HepG2 (cell line): ENCODE measurements around the gene ZMYND19. TPM values are rescaled to one million over a fixed set of nuclear protein-coding genes. Genes with fewer than 3 reads are reported as not detected.

Source experiments
- ATAC-seq: fragments of 200-7000 bp; cut with Tn5 transposase; 3 replicates; pipeline ENCODE4 v1.9.1; 2020; ENCODE audit warnings: mild to moderate bottlenecking, moderate library complexity
- BruUV-seq: library from RNA; stranded (reverse); fragments of 400-500 nt; replicated peaks from 2 replicates; lab custom pipeline; 2021; lab: Mats Ljungman, UMichigan
- CTCF ChIA-PET: fragments of 300-600 bp; formaldehyde crosslinking; extraction: SDS; loops from one replicate; lab custom pipeline; 2021; ENCODE audit warnings: low total read pairs, inconsistent platforms, low intra/inter-chr PET ratio; lab: Yijun Ruan, JAX
- POLR2A ChIA-PET: fragments of 350-600 bp; sonication (Branson Sonifier 250); formaldehyde crosslinking; loops from one replicate; lab custom pipeline; 2020; ENCODE audit warnings: antibody characterized with exemption, inconsistent platforms; lab: Yijun Ruan, JAX
- DNase-seq: peaks from one replicate; pipeline ENCODE4 v3.0.0-alpha.2; 2015; ENCODE audit warnings: low spot score
- FAIRE-seq: peaks from 3 replicates; lab custom pipeline; 2011; peaks lifted over from hg19 to GRCh38; lab: Jason Lieb, UNC
- H2AFZ ChIP-seq: one replicate; pipeline ENCODE4 v1.6.1; 2011; ENCODE audit warnings: low read length, inconsistent platforms
- H3K27ac ChIP-seq: fragments of 300-600 bp; 3 replicates; pipeline ENCODE4 v1.8.0; 2011; ENCODE audit warnings: mixed run types, mild to moderate bottlenecking, mixed read lengths, low read length, inconsistent platforms; ENCODE audit not compliant: insufficient read depth; ENCODE audit errors: extremely low read length
- H3K27me3 ChIP-seq, 2 experiments: fragments of 200-600 bp in 1 of 2; 2 replicates in 1 of 2; 3 replicates in 1 of 2; pipeline versions ENCODE4 v1.6.0 to v1.8.0; 2011; ENCODE audit warnings: low read length in 2 of 2, mild to moderate bottlenecking in 2 of 2, moderate library complexity in 2 of 2, inconsistent platforms in 1 of 2; ENCODE audit not compliant: insufficient read depth in 2 of 2, control insufficient read depth in 1 of 2
- H3K36me3 ChIP-seq, 2 experiments: fragments of 200-600 bp in 1 of 2; replicated peaks in 1 of 2; 2 replicates in 1 of 2; 3 replicates in 1 of 2; pipeline versions ENCODE4 v1.5.1 to v1.8.0; 2011; ENCODE audit warnings: low read length in 2 of 2, inconsistent platforms in 1 of 2; ENCODE audit not compliant: insufficient read depth in 2 of 2, control insufficient read depth in 1 of 2
- H3K4me1 ChIP-seq: 2 replicates; pipeline ENCODE4 v1.5.1; 2012; ENCODE audit warnings: low read length, inconsistent platforms; ENCODE audit not compliant: insufficient read depth
- H3K4me2 ChIP-seq: 2 replicates; pipeline ENCODE4 v1.6.0; 2011; ENCODE audit warnings: low read depth, low read length, inconsistent platforms
- H3K4me3 ChIP-seq, 3 experiments: fragments of 200-600 bp in 1 of 3; sonication (generic), shearing (Covaris generic) in 1 of 3; replicated peaks in 1 of 3; 2 replicates each; pipeline ENCODE4 v1.5.1; 2011 to 2016; ENCODE audit warnings: low read length in 3 of 3, inconsistent platforms in 2 of 3, low read depth in 2 of 3, mild to moderate bottlenecking in 2 of 3, control low read depth in 1 of 3, mixed read lengths in 1 of 3; ENCODE audit not compliant: insufficient read depth in 1 of 3
- H3K79me2 ChIP-seq: one replicate; pipeline ENCODE4 v1.6.1; 2011; ENCODE audit warnings: low read length, inconsistent platforms; ENCODE audit not compliant: insufficient read depth
- H3K9ac ChIP-seq: 2 replicates; pipeline ENCODE4 v1.6.0; 2011; ENCODE audit warnings: mild to moderate bottlenecking, low read depth, low read length, inconsistent platforms; ENCODE audit not compliant: insufficient read depth
- H3K9me3 ChIP-seq: 2 replicates; pipeline ENCODE4 v1.5.1; 2012; ENCODE audit warnings: mild to moderate bottlenecking, low read length
- H4K20me1 ChIP-seq: 2 replicates; pipeline ENCODE4 v1.6.0; 2011; ENCODE audit warnings: inconsistent platforms, mild to moderate bottlenecking, low read length, moderate library complexity; ENCODE audit not compliant: insufficient read depth
- AGO2 ChIP-seq: fragments of 200-400 bp; formaldehyde crosslinking; optimal IDR thresholded peaks from 2 replicates; pipeline ENCODE3; 2017; ENCODE audit warnings: mild to moderate bottlenecking, low read depth, low read length, moderate library complexity
- KDM3A ChIP-seq: IDR thresholded peaks from 2 replicates; pipeline ENCODE4 v1.6.1; 2018; ENCODE audit warnings: low read depth, missing compliant biosample characterization
- MAFF ChIP-seq: IDR thresholded peaks from 2 replicates; pipeline ENCODE4 v1.6.1; 2011; ENCODE audit warnings: low read depth, low read length, improper control_type of control experiment
- MXD4 ChIP-seq: IDR thresholded peaks from 2 replicates; pipeline ENCODE4 v1.6.1; 2016; ENCODE audit warnings: mild to moderate bottlenecking, missing biosample characterization, missing genetic modification reagents
- RXRA ChIP-seq: sonication (generic); formaldehyde crosslinking; IDR thresholded peaks from 2 replicates; pipeline ENCODE4 v1.5.1; 2020; ENCODE audit warnings: missing genetic modification reagents
- ZNF776 ChIP-seq: sonication (generic); formaldehyde crosslinking; IDR thresholded peaks from 2 replicates; pipeline ENCODE4 v1.4.0; 2020; ENCODE audit warnings: mild to moderate bottlenecking, missing genetic modification reagents
- ZSCAN20 ChIP-seq: sonication (generic); formaldehyde crosslinking; IDR thresholded peaks from 2 replicates; pipeline ENCODE4 v1.4.0; 2020; ENCODE audit warnings: missing genetic modification reagents, mild to moderate bottlenecking, borderline replicate concordance
- WGBS: methylation state at CpG from one replicate; pipeline ENCODE4 v1.1.6; 2017; ENCODE audit warnings: low lambda C conversion rate; 5-methylcytosine and 5-hydroxymethylcytosine counted together
- in situ Hi-C: cut with HindIII; loops from 2 replicates; pipeline ENCODE4 v1.10.0; 2017; ENCODE audit warnings: low pct_unique_long_range_greater_than_20kb; ENCODE audit not compliant: extremely low pct_ligation_motif_present
- intact Hi-C: fragments of 100-400 bp; cut with micrococcal nuclease; formaldehyde crosslinking; loops from one replicate; pipeline ENCODE4 v1.10.0; 2022; ENCODE audit not compliant: unreplicated experiment
- polyA plus RNA-seq, 8 experiments: library from polyadenylated mRNA; depleted of rRNA in 3 of 8; stranded (reverse) in 7 of 8; unstranded in 1 of 8; fragments of >200 nt; fragmentation: Illumina TruSeq in 4 of 8; extraction: Trizol in 4 of 8; gene quantifications; 2 replicates each; pipeline versions ENCODE4 v1.2.1 to v1.2.3, GENCODE V29; 2011 to 2016; ENCODE audit warnings: low read depth in 4 of 8, missing spikeins in 1 of 8, mixed read lengths in 1 of 8; ENCODE audit not compliant: insufficient read depth in 1 of 8
- total RNA-seq, 5 experiments: library from RNA; depleted of rRNA; stranded (reverse); fragments of >200 nt; fragmentation: Illumina TruSeq; extraction: Trizol; gene quantifications; 2 replicates each; pipeline ENCODE4 v1.2.3, GENCODE V29; 2016; ENCODE audit warnings: low read depth in 1 of 5
- TF ChIP-seq, protein P1 (sequence below): IDR thresholded peaks from 2 replicates; pipeline ENCODE4 v1.6.1; 2016; ENCODE audit warnings: missing compliant biosample characterization, missing genetic modification reagents, borderline replicate concordance
- TF ChIP-seq, protein P2 (sequence below): sonication (generic); formaldehyde crosslinking; IDR thresholded peaks from 2 replicates; pipeline ENCODE4 v1.4.0; 2020; ENCODE audit warnings: low read depth, missing genetic modification reagents

Gene ZMYND19
- total and polyA plus RNA-seq, 2 of the 13 experiments (the other 11 are each of a cell fraction or from before 2014, with no cell fraction given) = 21.3 to 38.7 TPM

DNA sequence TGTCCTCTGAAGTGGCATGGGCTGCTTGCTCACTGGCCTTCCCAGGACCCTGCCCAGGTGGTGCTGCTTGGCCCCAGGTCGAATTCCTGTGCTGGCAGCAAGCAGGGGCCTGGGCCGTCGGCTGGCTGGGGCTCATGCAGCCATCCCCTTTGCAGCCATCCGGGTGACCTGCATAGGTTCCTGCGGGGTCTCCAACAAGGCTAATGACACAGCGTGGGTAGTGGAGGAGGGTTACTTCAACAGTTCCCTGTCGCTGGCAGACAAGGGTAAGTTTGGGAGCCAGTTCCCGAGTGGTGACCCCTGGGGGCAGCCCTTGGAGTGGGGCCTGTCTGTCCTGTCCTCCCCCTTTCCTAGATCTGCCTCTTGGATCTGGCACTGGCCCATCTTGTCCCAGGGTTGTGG is 22.4 kb upstream of the ZMYND19 start:
- Histone ChIP-seq H3K4me1 (peaks cover 58% of the 10 kb centered on the region), H4K20me1 (peaks cover 2% of the 10 kb centered on the region; the same call in 1 of the 2 replicates), H3K4me3 (no peak overlapping the region), H3K36me3 (peaks cover 3 to 13% of the 10 kb centered on the region in 2 experiments; a peak in 4 of 5 replicates), H3K27ac (no peak overlapping the region), H3K9me3 (no peaks in the 10 kb centered on the region), H3K4me2 (no peak overlapping the region), H3K9ac (no peak overlapping the region), H3K79me2 (peaks cover 25% of the 10 kb centered on the region), H3K27me3 (no peaks in the 10 kb centered on the region; a peak in 1 of 5 replicates), H2AFZ (no peak overlapping the region)
- DNase-seq (no peak), FAIRE-seq (no peak), ATAC-seq (no peak)
- in situ Hi-C loops (no loop called here), intact Hi-C loops (no loop called here)
- TF ChIP-seq RXRA (CRISPR knock-in tag) = no peak
- TF ChIP-seq, protein P1, sequence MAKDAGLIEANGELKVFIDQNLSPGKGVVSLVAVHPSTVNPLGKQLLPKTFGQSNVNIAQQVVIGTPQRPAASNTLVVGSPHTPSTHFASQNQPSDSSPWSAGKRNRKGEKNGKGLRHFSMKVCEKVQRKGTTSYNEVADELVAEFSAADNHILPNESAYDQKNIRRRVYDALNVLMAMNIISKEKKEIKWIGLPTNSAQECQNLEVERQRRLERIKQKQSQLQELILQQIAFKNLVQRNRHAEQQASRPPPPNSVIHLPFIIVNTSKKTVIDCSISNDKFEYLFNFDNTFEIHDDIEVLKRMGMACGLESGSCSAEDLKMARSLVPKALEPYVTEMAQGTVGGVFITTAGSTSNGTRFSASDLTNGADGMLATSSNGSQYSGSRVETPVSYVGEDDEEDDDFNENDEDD = no peak
- peak; percentile 69 for TF ChIP-seq AGO2
- 96% methylated on average over 3 of the region's 8 CpGs for WGBS
- no TSS peak for BruUV-seq
- ChIA-PET POLR2A (interaction anchor here (0.7 kb wide), 1 partner anchor 22 kb away, joined by 4 read pairs; the partner anchor contains the start of gene ZMYND19), CTCF (no interaction called here)

DNA sequence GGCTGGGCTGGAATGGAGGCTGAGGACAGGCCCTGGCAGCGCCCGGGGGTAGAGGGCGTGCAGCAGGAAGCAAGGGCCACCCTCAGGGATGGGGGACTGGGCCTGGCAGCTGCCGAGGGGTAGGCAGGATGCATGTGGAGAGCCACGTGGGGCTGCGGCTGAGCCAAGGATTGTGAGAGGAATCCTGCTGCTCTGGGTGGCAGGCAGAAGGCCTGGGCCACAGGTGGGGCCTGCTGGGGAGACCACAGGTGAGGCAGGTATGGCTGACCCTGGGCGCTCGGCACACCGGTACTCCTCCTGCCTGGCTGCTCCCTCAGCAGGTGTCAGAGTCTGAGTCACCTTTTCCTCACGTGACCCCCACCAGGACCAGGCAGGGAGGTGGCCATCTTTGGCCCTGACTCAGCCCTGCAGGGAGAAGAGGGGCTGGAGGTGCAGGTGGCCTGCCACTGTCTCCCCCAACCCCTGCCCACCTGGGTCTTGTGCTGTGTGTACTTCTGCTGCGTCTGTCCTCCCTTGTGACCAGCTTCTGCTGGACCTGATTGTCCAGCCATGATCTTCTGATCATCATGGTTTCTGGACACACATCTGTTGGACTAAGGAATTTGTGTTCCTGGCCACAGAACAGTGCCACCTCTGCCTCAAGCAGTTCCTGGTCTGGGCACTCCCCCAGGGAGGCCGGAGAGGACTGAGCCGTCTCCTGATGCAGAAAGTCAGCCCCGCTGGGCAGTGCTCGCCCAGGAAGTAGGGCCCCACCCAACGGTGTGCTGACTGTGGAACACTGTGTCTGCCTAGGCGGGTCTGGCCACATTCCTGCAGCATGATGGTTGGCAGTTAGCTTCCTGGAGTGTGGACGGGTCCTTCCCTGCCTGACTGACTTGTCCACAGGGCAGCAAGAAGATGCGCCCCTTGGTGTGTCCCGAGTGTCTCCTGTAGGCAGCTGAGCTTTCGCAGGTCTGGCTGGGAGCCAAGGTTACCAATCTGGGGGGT is 21.6 kb upstream of the ZMYND19 start:
- Histone ChIP-seq H3K36me3 (peaks cover 3 to 13% of the 10 kb centered on the region in 2 experiments; a peak in 4 of 5 replicates), H3K79me2 (peaks cover 27% of the 10 kb centered on the region), H3K9ac (0 out of 2 replicates have a peak overlapping the region, but pooled peaks have one; percentile 13), H3K4me3 (peak overlapping the region in 1 of 3 experiments; percentile 11; a peak in 1 of 6 replicates), H3K4me2 (peak overlapping the region; percentile 4; the same call in 1 of the 2 replicates), H3K27ac (peak overlapping the region; percentile 8), H2AFZ (no peak overlapping the region), H3K27me3 (no peaks in the 10 kb centered on the region), H3K9me3 (no peaks in the 10 kb centered on the region), H3K4me1 (peaks cover 58% of the 10 kb centered on the region), H4K20me1 (peaks cover 2% of the 10 kb centered on the region; the same call in 1 of the 2 replicates)
- POLR2A ChIA-PET = no interaction called here
- CTCF ChIA-PET = no interaction called here
- ATAC-seq (peak; percentile 27), DNase-seq (peak; percentile 47), FAIRE-seq (no peak)
- intact Hi-C loops (no loop called here), in situ Hi-C loops (no loop called here)
- WGBS = 71% methylated on average over 6 of the region's 21 CpGs
- BruUV-seq = no TSS peak
- TF ChIP-seq KDM3A (CRISPR knock-in tag) = no peak
- no peak for TF ChIP-seq MAFF
- TF ChIP-seq, protein P2, sequence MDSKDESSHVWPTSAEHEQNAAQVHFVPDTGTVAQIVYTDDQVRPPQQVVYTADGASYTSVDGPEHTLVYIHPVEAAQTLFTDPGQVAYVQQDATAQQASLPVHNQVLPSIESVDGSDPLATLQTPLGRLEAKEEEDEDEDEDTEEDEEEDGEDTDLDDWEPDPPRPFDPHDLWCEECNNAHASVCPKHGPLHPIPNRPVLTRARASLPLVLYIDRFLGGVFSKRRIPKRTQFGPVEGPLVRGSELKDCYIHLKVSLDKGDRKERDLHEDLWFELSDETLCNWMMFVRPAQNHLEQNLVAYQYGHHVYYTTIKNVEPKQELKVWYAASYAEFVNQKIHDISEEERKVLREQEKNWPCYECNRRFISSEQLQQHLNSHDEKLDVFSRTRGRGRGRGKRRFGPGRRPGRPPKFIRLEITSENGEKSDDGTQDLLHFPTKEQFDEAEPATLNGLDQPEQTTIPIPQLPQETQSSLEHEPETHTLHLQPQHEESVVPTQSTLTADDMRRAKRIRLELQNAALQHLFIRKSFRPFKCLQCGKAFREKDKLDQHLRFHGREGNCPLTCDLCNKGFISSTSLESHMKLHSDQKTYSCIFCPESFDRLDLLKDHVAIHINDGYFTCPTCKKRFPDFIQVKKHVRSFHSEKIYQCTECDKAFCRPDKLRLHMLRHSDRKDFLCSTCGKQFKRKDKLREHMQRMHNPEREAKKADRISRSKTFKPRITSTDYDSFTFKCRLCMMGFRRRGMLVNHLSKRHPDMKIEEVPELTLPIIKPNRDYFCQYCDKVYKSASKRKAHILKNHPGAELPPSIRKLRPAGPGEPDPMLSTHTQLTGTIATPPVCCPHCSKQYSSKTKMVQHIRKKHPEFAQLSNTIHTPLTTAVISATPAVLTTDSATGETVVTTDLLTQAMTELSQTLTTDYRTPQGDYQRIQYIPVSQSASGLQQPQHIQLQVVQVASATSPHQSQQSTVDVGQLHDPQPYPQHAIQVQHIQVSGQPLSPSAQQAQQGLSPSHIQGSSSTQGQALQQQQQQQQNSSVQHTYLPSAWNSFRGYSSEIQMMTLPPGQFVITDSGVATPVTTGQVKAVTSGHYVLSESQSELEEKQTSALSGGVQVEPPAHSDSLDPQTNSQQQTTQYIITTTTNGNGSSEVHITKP (CRISPR knock-in tag) = no peak
- TF ChIP-seq MXD4 (CRISPR knock-in tag) = no peak
- no peak for TF ChIP-seq ZNF776 (CRISPR knock-in tag)
- no peak for TF ChIP-seq ZSCAN20 (CRISPR knock-in tag)
